NCI-H1417 (cell line): ENCODE measurements around the gene FIGLA.
"Not testable (repeated sequence)": the region's sequence is repeated elsewhere in the genome, so short reads cannot be mapped to it uniquely, and the experiment has no call there.

Experiments
- DNase-seq, 3 experiments: peaks; one replicate each; lab custom pipeline; 2025; lab: John Stamatoyannopoulos, UW

Gene FIGLA

GRCh38 chr2:70746094-70746974, 44.1 kb downstream of the FIGLA start:
- peak; percentile 29 to 83 (median 48) for DNase-seq

GRCh38 chr2:70745276-70745825, 45.1 kb downstream of the FIGLA start:
- peak in 1 of 3 experiments; percentile 57 for DNase-seq

GRCh38 chr2:70744397-70744796, 46.0 kb downstream of the FIGLA start:
- DNase-seq = peak in 1 of 3 experiments; percentile 16

- DNase-seq = no peak
Measured at GRCh38 chr2:70743677-70744076, 46.8 kb downstream of the FIGLA start.

GRCh38 chr2:70743068-70743467, 47.4 kb downstream of the FIGLA start:
- DNase-seq = no peak

- DNase-seq = not testable (repeated sequence)
Measured at GRCh38 chr2:70739492-70739891, 51.0 kb downstream of the FIGLA start.

GRCh38 chr2:70738159-70738558, 52.3 kb downstream of the FIGLA start:
- no peak for DNase-seq

- no peak for DNase-seq
Measured at GRCh38 chr2:70735071-70735470, 55.4 kb downstream of the FIGLA start.

- no peak for DNase-seq
Measured at GRCh38 chr2:70733646-70734180, 56.7 kb downstream of the FIGLA start.

GRCh38 chr2:70732766-70733645, 57.4 kb downstream of the FIGLA start:
- DNase-seq = no peak

GRCh38 chr2:70730730-70731129, 59.7 kb downstream of the FIGLA start:
- no peak for DNase-seq

- no peak for DNase-seq
Measured at GRCh38 chr2:70729647-70730046, 60.8 kb downstream of the FIGLA start.

GRCh38 chr2:70728128-70728527, 62.3 kb downstream of the FIGLA start:
- DNase-seq = no peak
